Astrocyte of the spinal cord (primary cell): Measurements from ENCODE around the gene HPD.
"Not testable (repeated sequence)": the region's sequence is repeated elsewhere in the genome, so short reads cannot be mapped to it uniquely, and the experiment has no call there.

Experiments used
- DNase-seq: peaks from one replicate; pipeline ENCODE4 v3.0.0; 2011; ENCODE audit warnings: low read depth, low spot score
- H3K4me3 ChIP-seq: 2 replicates; pipeline ENCODE4 v1.5.1; 2011; ENCODE audit warnings: low read depth, mild to moderate bottlenecking, low read length, moderate library complexity
- CTCF ChIP-seq: IDR thresholded peaks from 2 replicates; pipeline ENCODE4 v1.5.1; 2012; ENCODE audit warnings: low read depth, mild to moderate bottlenecking, low read length, inconsistent platforms
- in situ Hi-C: cut with HindIII; loops from 2 replicates; pipeline ENCODE4 v1.10.0; 2017; ENCODE audit warnings: low sequenced_read_pairs

HPD gene

GRCh38 chr12:121793440-121793837 lies 65.2 kb downstream of the HPD start, which contains the start of gene RHOF:
RHOF (minus strand) TSS chr12:121793688; CDS start chr12:121793633, 55 bp downstream.
- H3K4me3 ChIP-seq = peak within 1 kb of the TSS; percentile 49
- in situ Hi-C loops = no loop called here
- no peak for DNase-seq
- TF ChIP-seq CTCF = no peak

- no peak for TF ChIP-seq CTCF
- in situ Hi-C loops = no loop called here
- H3K4me3 ChIP-seq = peak overlapping the region; percentile 49
- no peak for DNase-seq
Measured at GRCh38 chr12:121792607-121793439, 65.8 kb downstream of the HPD start.

GRCh38 chr12:121791671-121792551 lies 66.7 kb downstream of the HPD start:
- in situ Hi-C loops = no loop called here
- no peak for TF ChIP-seq CTCF
- H3K4me3 ChIP-seq = no peak overlapping the region
- no peak for DNase-seq

- in situ Hi-C loops, H3K4me3 ChIP-seq, DNase-seq: not testable (repeated sequence)
Measured at GRCh38 chr12:121790785-121791184, 67.9 kb downstream of the HPD start.

GRCh38 chr12:121789800-121790728 lies 68.6 kb downstream of the HPD start:
- in situ Hi-C loops = no loop called here
- no peak overlapping the region for H3K4me3 ChIP-seq
- DNase-seq = no peak
- TF ChIP-seq CTCF = no peak
